GM12891 (cell line): ENCODE measurements around the gene CPM.

Experiments
- DNase-seq: peaks from one replicate; pipeline ENCODE4 v3.0.0; 2011; ENCODE audit warnings: low spot score; ENCODE audit not compliant: insufficient read length
- FAIRE-seq: peaks from 2 replicates; lab custom pipeline; 2011; peaks lifted over from hg19 to GRCh38; lab: Jason Lieb, UNC
- PAX5 ChIP-seq: IDR thresholded peaks from 2 replicates; pipeline ENCODE4 v1.6.1; 2011; ENCODE audit warnings: low read length, moderate library complexity, mild to moderate bottlenecking; ENCODE audit not compliant: insufficient read depth, severe bottlenecking
- POLR2A ChIP-seq: IDR thresholded peaks from 2 replicates; pipeline ENCODE4 v1.6.1; 2011; ENCODE audit warnings: low read depth, low read length, control low read depth
- POLR2AphosphoS5 ChIP-seq: IDR thresholded peaks from 2 replicates; pipeline ENCODE4 v1.6.1; 2011; ENCODE audit warnings: low read depth, low read length, control low read depth
- POU2F2 ChIP-seq: IDR thresholded peaks from 2 replicates; pipeline ENCODE4 v1.6.1; 2011; ENCODE audit warnings: low read depth, mild to moderate bottlenecking, control low read depth, low read length, moderate library complexity
- SPI1 ChIP-seq: IDR thresholded peaks from 2 replicates; pipeline ENCODE4 v1.6.1; 2011; ENCODE audit warnings: low read depth, low read length, control low read depth
- TAF1 ChIP-seq: IDR thresholded peaks from 2 replicates; pipeline ENCODE4 v1.6.1; 2011; ENCODE audit warnings: low read depth, low read length, control low read depth

CPM gene

DNA sequence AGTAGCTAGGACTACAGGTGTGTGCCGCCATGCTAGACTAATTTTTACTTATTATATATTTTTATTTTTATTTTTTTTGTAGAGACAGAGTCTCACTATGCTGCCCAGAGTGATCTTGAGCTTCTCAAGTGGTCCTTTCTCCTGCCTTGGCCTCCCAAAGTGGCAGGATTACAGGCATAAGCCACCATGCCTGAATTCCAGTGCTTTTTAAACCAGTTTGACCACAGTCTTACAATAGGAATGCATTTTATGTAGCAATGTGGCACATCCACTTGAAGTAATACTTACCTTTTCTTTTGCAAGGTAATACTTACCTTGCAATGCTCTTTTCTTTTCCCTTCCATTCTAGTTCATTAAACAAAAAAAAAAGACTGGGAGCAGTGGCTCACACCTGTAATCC is 38.0 kb upstream of the CPM start:
- no peak for FAIRE-seq
- no peak for TF ChIP-seq POLR2AphosphoS5
- DNase-seq, result no peak

GRCh38 chr12:68970306-68970705 is 37.3 kb upstream of the CPM start:
- DNase-seq (no peak), FAIRE-seq (no peak)
- TF ChIP-seq POU2F2 (no peak), TAF1 (no peak), PAX5 (no peak), SPI1 (no peak), POLR2AphosphoS5 (no peak), POLR2A (no peak)

DNA sequence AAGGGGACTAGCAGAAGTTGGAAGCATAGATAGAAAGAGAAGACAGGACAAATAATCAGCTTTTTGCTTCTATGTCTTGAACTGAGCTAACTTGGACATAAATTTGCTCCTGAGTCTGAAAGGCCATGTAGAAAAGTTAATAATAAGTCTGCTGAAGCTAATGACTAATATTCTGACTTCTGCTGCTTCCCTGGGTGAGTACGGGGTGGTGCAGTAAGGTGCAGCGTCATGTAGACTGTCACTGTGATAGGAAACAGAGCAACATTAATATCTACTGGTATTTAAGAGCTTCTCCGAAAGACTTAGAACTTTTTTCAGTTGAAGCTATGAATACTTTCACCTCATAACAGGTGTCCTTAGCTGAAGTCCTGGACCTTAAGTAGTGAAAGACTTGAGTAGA is 34.1 kb upstream of the CPM start:
- TF ChIP-seq POLR2AphosphoS5 (no peak), POU2F2 (no peak), PAX5 (no peak), POLR2A (no peak), SPI1 (no peak), TAF1 (no peak)
- no peak for FAIRE-seq
- no peak for DNase-seq

- no peak for DNase-seq
- no peak for FAIRE-seq
- no peak for TF ChIP-seq POU2F2
- TF ChIP-seq POLR2AphosphoS5, result no peak
- no peak for TF ChIP-seq SPI1
- TF ChIP-seq PAX5, result no peak
- no peak for TF ChIP-seq POLR2A
- TF ChIP-seq TAF1, result no peak
These were observed 31.1 kb upstream of the CPM start for GRCh38 chr12:68963856-68964745.

GRCh38 chr12:68962877-68963855 is 30.2 kb upstream of the CPM start:
- DNase-seq (no peak), FAIRE-seq (no peak)
- TF ChIP-seq POU2F2, result no peak
- TF ChIP-seq PAX5, result no peak
- TF ChIP-seq SPI1, result no peak
- TF ChIP-seq POLR2A, result no peak
- TF ChIP-seq POLR2AphosphoS5, result no peak
- TF ChIP-seq TAF1, result no peak

- DNase-seq (no peak), FAIRE-seq (no peak)
- TF ChIP-seq TAF1, result no peak
These were observed 27.0 kb upstream of the CPM start for GRCh38 chr12:68959891-68960464.

GRCh38 chr12:68959143-68959858 is 26.3 kb upstream of the CPM start:
- FAIRE-seq (peak; percentile 23), DNase-seq (no peak)
- TF ChIP-seq POLR2AphosphoS5 (no peak), POLR2A (no peak), PAX5 (no peak), POU2F2 (no peak), SPI1 (no peak), TAF1 (no peak)

DNA sequence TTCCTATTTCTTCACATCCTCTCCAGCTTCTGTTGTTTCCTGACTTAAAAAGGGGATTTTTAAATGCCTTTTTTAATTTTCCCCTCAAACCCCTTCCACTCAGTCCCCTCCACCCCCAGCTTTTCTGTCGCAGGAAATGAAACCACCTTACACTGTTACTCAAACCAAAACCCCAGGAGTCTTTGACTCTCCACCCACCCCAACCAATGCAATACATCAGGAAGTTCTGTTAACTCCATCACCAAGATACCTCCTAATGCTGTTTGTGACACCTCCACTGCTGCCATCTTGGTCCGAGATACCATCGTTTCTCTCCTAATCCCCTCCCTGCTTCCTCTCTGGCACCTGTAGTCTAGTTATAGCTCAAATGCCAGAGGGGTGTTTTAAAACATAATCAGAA is 25.4 kb upstream of the CPM start:
- peak; percentile 74 for FAIRE-seq
- TF ChIP-seq SPI1 (peak; percentile 51; the same call in 1 of the 2 replicates), POLR2AphosphoS5 (no peak)
- peak; percentile 36 for DNase-seq

DNA sequence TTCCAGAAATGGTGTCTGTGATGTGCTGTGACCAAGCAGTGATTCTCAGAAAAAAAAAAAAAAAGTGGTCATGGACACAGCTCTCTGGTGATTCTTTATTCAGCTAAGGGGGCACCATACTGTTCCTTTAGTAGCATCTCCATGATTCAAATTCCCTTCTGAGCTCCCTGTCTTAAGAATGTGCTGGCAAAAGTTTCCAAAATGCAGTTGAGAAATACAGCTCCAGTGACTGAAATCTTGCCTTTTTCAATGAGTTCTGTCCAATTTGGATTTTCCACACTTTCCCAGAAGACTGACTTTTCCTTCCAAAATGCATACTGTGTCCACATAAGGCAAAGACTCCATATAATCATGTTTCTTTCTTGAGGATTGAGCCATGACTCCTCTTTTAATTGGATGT is 24.3 kb upstream of the CPM start:
- TF ChIP-seq SPI1, result no peak
- TF ChIP-seq TAF1, result no peak
- TF ChIP-seq PAX5, result no peak
- TF ChIP-seq POLR2AphosphoS5, result no peak
- no peak for TF ChIP-seq POU2F2
- no peak for TF ChIP-seq POLR2A
- DNase-seq (no peak), FAIRE-seq (no peak)
